Ovary (tissue), 9 donors: ENCODE measurements around the gene CLCN6. TPM values are rescaled to one million over a fixed set of nuclear protein-coding genes. Genes with fewer than 3 reads are reported as not detected.

Experiments used
- DNase-seq, 5 donors: peaks; one replicate each; pipeline ENCODE4 v3.0.0-alpha.2; 2019 to 2020
- H3K27ac ChIP-seq, 2 donors: fragments of 200-600 bp; one replicate each; pipeline versions ENCODE4 v1.5.1 to v1.8.0; 2019 to 2022
- H3K27me3 ChIP-seq: fragments of 200-600 bp; one replicate; pipeline ENCODE4 v1.8.0; 2022
- H3K36me3 ChIP-seq: fragments of 200-600 bp; sonication (generic); one replicate; pipeline ENCODE4 v1.5.1; 2019
- H3K4me1 ChIP-seq: one replicate; pipeline ENCODE4 v1.8.1; 2013; ENCODE audit warnings: mild to moderate bottlenecking, moderate library complexity; ENCODE audit not compliant: insufficient read depth
- H3K4me3 ChIP-seq: fragments of 200-600 bp; sonication (generic); one replicate; pipeline ENCODE4 v1.5.1; 2017
- H3K9me3 ChIP-seq, 2 donors: fragments of 200-600 bp in 1 of 2; sonication (generic) in 1 of 2; one replicate each; pipeline versions ENCODE4 v1.5.1 to v1.8.1; 2013 to 2019; ENCODE audit warnings: mild to moderate bottlenecking in 1 of 2, moderate library complexity in 1 of 2
- CTCF ChIP-seq, 3 donors: fragments of 450-650 bp in 2 of 3; fragments of 200-600 bp in 1 of 3; IDR thresholded peaks; one replicate each; pipeline versions ENCODE4 v1.5.1 to v1.8.0; 2016 to 2022; ENCODE audit warnings: antibody characterized with exemption in 3 of 3, mild to moderate bottlenecking in 1 of 3
- EP300 ChIP-seq: sonication (generic); formaldehyde crosslinking; IDR thresholded peaks from one replicate; pipeline ENCODE4 v1.6.1; 2017; ENCODE audit warnings: antibody characterized with exemption
- POLR2A ChIP-seq: fragments of 450-650 bp; IDR thresholded peaks from one replicate; pipeline ENCODE4 v1.6.1; 2017; ENCODE audit warnings: antibody characterized with exemption, mild to moderate bottlenecking, moderate library complexity
- WGBS, 3 donors: extraction: QIAGEN DNeasy Blood & Tissue Kit in 1 of 3; methylation state at CpG; one replicate each; pipeline versions ENCODE4 v1.1.5 to v1.1.7; 2013 to 2017; 5-methylcytosine and 5-hydroxymethylcytosine counted together
- intact Hi-C, 4 donors: fragments of 100-400 bp; cut with DNase I; formaldehyde crosslinking; loops; one replicate each; pipeline versions ENCODE4 v1.11.0 to v1.15.1; 2022 to 2023
- polyA plus RNA-seq, 2 donors: library from polyadenylated mRNA; stranded (reverse); fragments of 200-250 nt in 1 of 2; fragments of 350-450 nt in 1 of 2; fragmentation: Illumina TruSeq in 1 of 2; extraction: RNeasy Lipid Tissue Mini Kit (QIAGEN cat#74804) in 1 of 2; gene quantifications; one replicate each; pipeline ENCODE4 v1.2.3, GENCODE V29; 2013 to 2014
- total RNA-seq, 7 donors: library from RNA; depleted of rRNA in 2 of 7; stranded (reverse); fragments of >200 nt in 2 of 7; fragmentation: NEBNext Ultra II Directional in 3 of 7; extraction: Animal tissue kit (Norgen Biotek cat#: 25700) in 3 of 7; gene quantifications; one replicate each; pipeline versions ENCODE4 v1.1.0 to v1.2.4, GENCODE V29; 2016 to 2023
- donor health status: DM: no; HTN: no; CAD: no; lungs with moderate emphysema.
- donor health status: DM: no; HTN: no; CAD: no.
- donor health status: Bipolar disorder and iron deficiency.
- donor health status: DM: yes; HTN: yes; CAD: no.
- donor health status: DM: no; HTN: no; CAD: no.
- donor health status: DM: yes; HTN: yes; CAD: no.

The CLCN6 gene
- total and polyA plus RNA-seq, 9 donors = 11.7 to 39.7 (median 25.6) TPM

DNA sequence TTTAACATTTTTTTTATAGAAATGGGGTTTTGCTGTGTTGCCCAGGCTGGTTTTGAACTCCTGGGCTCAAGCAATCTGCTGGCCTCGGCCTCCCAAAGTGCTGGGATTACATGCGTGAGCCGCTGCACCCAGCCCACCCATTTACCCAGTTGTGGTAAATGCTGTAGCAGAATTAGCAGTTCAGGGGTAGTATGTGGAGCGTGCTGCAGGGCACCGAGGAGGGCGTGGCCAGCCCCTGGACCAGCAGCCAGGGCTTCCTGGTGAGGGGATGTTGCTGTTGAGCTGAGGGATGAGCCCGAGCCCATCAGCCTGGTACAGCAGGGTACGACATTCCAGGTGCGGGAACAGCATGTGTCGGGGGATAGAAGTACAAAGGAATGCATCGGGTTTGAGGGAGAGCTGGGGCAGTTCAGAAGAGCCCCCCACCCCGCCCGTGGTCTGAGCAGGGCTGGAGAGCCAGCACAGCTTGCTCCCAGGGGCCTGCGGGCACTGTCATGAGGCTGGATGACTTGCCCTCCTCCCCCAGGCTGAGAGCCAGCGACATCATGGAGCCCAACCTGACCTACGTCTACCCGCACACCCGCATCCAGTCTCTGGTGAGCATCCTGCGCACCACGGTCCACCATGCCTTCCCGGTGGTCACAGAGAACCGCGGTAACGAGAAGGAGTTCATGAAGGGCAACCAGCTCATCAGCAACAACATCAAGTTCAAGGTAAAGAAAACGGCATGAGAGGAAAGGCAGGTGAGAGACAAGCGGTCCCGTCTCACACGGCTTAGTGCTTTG, 29.6 kb downstream of the CLCN6 start:
- Histone ChIP-seq H3K27me3 (no peaks in the 10 kb centered on the region), H3K36me3 (peaks cover 2% of the 10 kb centered on the region), H3K27ac (no peak overlapping the region), H3K4me1 (no peaks in the 10 kb centered on the region), H3K9me3 (no peaks in the 10 kb centered on the region), H3K4me3 (no peak overlapping the region)
- TF ChIP-seq EP300 = no peak
- TF ChIP-seq POLR2A = no peak
- TF ChIP-seq CTCF (IDR thresholded peaks at IDR 0.05) = no peak
- no peak for DNase-seq
- intact Hi-C loops = loop anchor here in 3 of 4 donors (5.0 to 10.0 kb wide), 3 partner anchors 72 to 369 kb away; no protein-coding TSS in a partner anchor
- 85 to 90% (median 87%) methylated on average over 28 of the region's 28 CpGs for WGBS, 3 donors

DNA sequence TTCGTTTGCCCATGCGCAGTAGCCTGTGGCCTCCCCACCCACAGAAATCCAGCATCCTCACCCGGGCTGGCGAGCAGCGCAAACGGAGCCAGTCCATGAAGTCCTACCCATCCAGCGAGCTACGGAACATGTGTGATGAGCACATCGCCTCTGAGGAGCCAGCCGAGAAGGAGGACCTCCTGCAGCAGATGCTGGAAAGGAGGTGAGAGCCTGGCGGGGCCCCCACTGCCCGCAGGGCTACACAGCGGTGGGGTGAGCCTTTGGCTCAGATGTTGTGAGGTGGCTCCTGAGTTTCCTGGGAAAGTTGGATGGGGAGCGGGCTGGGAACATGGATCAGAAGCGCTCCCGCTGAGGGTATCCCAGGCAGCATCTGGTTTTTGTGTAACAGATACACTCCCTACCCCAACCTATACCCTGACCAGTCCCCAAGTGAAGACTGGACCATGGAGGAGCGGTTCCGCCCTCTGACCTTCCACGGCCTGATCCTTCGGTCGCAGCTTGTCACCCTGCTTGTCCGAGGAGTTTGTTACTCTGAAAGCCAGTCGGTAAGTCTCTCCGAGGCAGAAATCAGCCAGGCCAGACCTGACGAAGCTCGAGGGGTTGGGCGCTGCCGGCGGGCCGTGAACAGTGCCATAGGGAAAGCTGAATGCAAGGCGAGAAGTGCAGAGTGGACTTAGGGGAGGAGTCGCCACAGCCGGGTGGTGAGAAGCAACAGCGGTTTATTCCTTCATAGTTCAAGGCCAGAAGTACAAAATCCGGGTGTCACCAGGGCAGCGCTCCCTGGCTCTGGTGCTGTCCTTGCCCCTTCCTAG, 31.2 kb downstream of the CLCN6 start:
- no peak for TF ChIP-seq CTCF (IDR thresholded peaks at IDR 0.05)
- no peak for TF ChIP-seq EP300
- no peak for TF ChIP-seq POLR2A
- Histone ChIP-seq H3K4me1 (peaks cover 2% of the 10 kb centered on the region), H3K27ac (no peak overlapping the region), H3K36me3 (peaks cover 2% of the 10 kb centered on the region), H3K9me3 (no peaks in the 10 kb centered on the region), H3K27me3 (no peaks in the 10 kb centered on the region), H3K4me3 (no peak overlapping the region)
- WGBS, 3 donors = 74 to 80% (median 76%) methylated on average over 36 of the region's 36 CpGs
- intact Hi-C loops = loop anchor here in 3 of 4 donors (5.0 to 10.0 kb wide), 3 partner anchors 70 to 368 kb away; no protein-coding TSS in a partner anchor
- DNase-seq = no peak

GRCh38 chr1:11837767-11838348, 31.9 kb downstream of the CLCN6 start:
- Histone ChIP-seq H3K36me3 (no peaks in the 10 kb centered on the region), H3K9me3 (no peaks in the 10 kb centered on the region), H3K4me3 (no peak overlapping the region), H3K27me3 (no peaks in the 10 kb centered on the region), H3K4me1 (peaks cover 6% of the 10 kb centered on the region), H3K27ac (no peak overlapping the region)
- 79 to 82% (median 81%) methylated on average over 11 of the region's 11 CpGs for WGBS, 3 donors
- no peak for TF ChIP-seq EP300
- TF ChIP-seq CTCF (IDR thresholded peaks at IDR 0.05) = no peak
- TF ChIP-seq POLR2A = no peak
- intact Hi-C loops = loop anchor here in 3 of 4 donors (5.0 to 10.0 kb wide), 3 partner anchors 69 to 367 kb away; no protein-coding TSS in a partner anchor
- no peak for DNase-seq
